Heart left ventricle (tissue), 16 donors: Measurements from ENCODE around the gene ZNF367. TPM values are rescaled to one million over a fixed set of nuclear protein-coding genes. Genes with fewer than 3 reads are reported as not detected.

Experiments
- ATAC-seq, 4 donors: fragments of 200-7000 bp; cut with Tn5 transposase; one replicate each; pipeline ENCODE4 v1.9.1; 2020 to 2022; ENCODE audit warnings: moderate library complexity in 4 of 4, mild to moderate bottlenecking in 3 of 4, moderate number of reproducible peaks in 1 of 4
- DNase-seq, 5 donors: peaks; one replicate each; pipeline ENCODE4 v3.0.0-alpha.2; 2020
- H3K27ac ChIP-seq, 12 donors: fragments of 200-600 bp; sonication (generic) in 4 of 12; one replicate each; pipeline versions ENCODE4 v1.5.0 to v1.8.0; 2016 to 2022; ENCODE audit warnings: mild to moderate bottlenecking in 2 of 12
- H3K27me3 ChIP-seq, 9 donors: fragments of 200-600 bp; sonication (generic) in 2 of 9; one replicate each; pipeline versions ENCODE4 v1.5.1 to v1.8.0; 2016 to 2022; ENCODE audit warnings: mild to moderate bottlenecking in 3 of 9
- H3K36me3 ChIP-seq, 9 donors: fragments of 200-600 bp; sonication (generic) in 2 of 9; one replicate each; pipeline versions ENCODE4 v1.5.0 to v1.8.0; 2018 to 2022; ENCODE audit warnings: mild to moderate bottlenecking in 2 of 9
- H3K4me1 ChIP-seq, 12 donors: fragments of 200-600 bp; sonication (generic) in 4 of 12; one replicate each; pipeline versions ENCODE4 v1.5.0 to v1.8.0; 2016 to 2022; ENCODE audit warnings: mild to moderate bottlenecking in 3 of 12
- H3K4me3 ChIP-seq, 12 donors: fragments of 200-600 bp; sonication (generic) in 4 of 12; one replicate each; pipeline versions ENCODE4 v1.5.0 to v1.8.0; 2017 to 2022; ENCODE audit warnings: mild to moderate bottlenecking in 9 of 12, moderate library complexity in 4 of 12
- H3K9me3 ChIP-seq, 12 donors: fragments of 200-600 bp; sonication (generic) in 4 of 12; one replicate each; pipeline versions ENCODE4 v1.5.0 to v1.8.0; 2016 to 2022; ENCODE audit warnings: mild to moderate bottlenecking in 1 of 12
- POLR2A ChIP-seq, 2 donors: fragments of 450-650 bp; IDR thresholded peaks; one replicate each; pipeline ENCODE4 v1.6.1; 2017; ENCODE audit warnings: antibody characterized with exemption in 2 of 2, mild to moderate bottlenecking in 2 of 2, moderate library complexity in 2 of 2
- WGBS, 4 donors: extraction: QIAGEN DNeasy Blood & Tissue Kit in 2 of 4; methylation state at CpG; one replicate each; pipeline versions ENCODE4 v1.1.5 to v1.1.7; 2013 to 2018; 5-methylcytosine and 5-hydroxymethylcytosine counted together
- intact Hi-C, 10 donors: fragments of 100-400 bp; cut with DNase I; formaldehyde crosslinking; loops; one replicate each; pipeline versions ENCODE4 v1.11.1 to v1.14.2; 2022
- polyA plus RNA-seq, 2 donors: library from polyadenylated mRNA; stranded (reverse); fragments of 200-250 nt; gene quantifications; one replicate each; pipeline ENCODE4 v1.2.3, GENCODE V29; 2013
- total RNA-seq, 9 donors: library from RNA; depleted of rRNA in 2 of 9; stranded (reverse); fragments of >200 nt in 2 of 9; fragmentation: NEBNext Ultra II Directional in 3 of 9; extraction: Animal tissue kit (Norgen Biotek cat#: 25700) in 3 of 9; gene quantifications; one replicate each; pipeline versions ENCODE4 v1.1.0 to v1.2.4, GENCODE V29; 2016 to 2023
- TF ChIP-seq, protein P1 (sequence below), 12 donors: fragments of 200-600 bp; sonication (generic) in 4 of 12; IDR thresholded peaks; one replicate each; pipeline versions ENCODE4 v1.5.0 to v1.8.0; 2018 to 2022; ENCODE audit warnings: antibody characterized with exemption in 12 of 12, mild to moderate bottlenecking in 5 of 12
- donor health status: ischemic (EF 13 %, LVEDD 7.1; RV severe dilation, severe dysfunction).
- donor health status: healthy with polysubstance abuse.
- donor health status: DM: no; HTN: yes; CAD: no.
- donor health status: DM: no; HTN: no; CAD: no.
- donor health status: ischemic (EF 25% LVEDD 6.9; RV normal size, moderate dysfunction).
- donor health status: ischemic (EF 25% LVEDD 5.7; RV mildly dilated, moderate dysfunction).
- donor health status: healthy.
- donor health status: DM: yes; HTN: yes; CAD: no.
- donor health status: ischemic (EF 35%, LVEDD 5.7; RV mildly dilated, moderate dysfunction).
- donor health status: nonischemic (EF 11% LVEDD 7.7; RV severe dilation, severe dysfunction).
- donor health status: DM: yes; HTN: yes; CAD: no.
- donor health status: PGD.
- donor health status: ischemic (EF 29% LVEDD 5.4; RV normal size, mild dysfunction).
- donor health status: nonischemic (EF 23%, LVEDD 6.1; RV moderate dilation, normal function).

Gene ZNF367
- total and polyA plus RNA-seq, 11 donors: 0.91 to 5.9 (median 3.2) TPM

DNA sequence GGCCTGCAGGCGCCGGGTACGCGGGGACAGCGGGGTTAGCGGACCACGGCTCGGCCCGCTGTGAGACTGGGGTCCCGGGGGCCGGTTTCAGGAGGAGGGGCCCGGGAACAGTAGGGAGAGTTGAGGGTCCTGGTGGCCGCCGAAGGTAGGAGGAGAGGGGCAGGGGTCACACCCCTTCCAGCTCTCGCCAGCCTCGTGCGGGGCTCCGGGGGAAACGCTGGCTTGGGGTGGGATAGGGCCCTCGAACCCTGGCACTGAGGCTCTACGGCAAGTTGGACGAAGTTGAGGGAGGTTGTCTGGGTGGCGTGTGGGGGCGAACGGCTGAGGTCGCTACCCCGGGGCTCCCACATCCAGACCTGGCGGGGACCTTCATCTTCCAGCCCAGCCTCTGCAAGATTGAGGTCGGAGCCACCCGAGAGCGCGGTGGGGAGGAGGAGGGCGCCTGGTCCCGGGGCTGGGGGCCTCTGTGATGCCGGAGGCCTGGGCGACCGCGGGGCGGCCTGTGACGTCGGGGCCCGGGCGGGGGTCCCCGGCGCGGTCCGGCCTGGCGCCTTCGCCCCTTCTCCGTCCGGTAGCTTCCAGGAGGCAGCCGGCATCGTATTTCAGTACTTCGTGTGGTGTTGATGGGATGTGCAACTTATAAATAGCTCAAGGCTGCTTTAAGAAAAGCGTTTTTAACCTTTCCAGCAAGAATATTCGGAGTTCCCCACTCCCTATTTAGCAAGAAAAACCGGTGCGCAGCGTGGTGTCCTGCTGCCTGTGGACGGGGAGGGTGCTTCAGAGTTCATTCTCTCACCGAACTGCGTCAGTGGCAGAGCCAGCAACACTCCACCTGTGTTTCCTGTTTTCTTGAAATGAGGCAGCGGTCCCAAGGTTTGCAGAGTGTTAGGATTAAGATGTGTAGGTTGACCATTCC lies 32.7 kb upstream of the ZNF367 start:
- H3K9me3 ChIP-seq: no peaks in the 10 kb centered on the region
- TF ChIP-seq POLR2A (IDR thresholded peaks at IDR 0.05): no peak
- TF ChIP-seq, protein P1, sequence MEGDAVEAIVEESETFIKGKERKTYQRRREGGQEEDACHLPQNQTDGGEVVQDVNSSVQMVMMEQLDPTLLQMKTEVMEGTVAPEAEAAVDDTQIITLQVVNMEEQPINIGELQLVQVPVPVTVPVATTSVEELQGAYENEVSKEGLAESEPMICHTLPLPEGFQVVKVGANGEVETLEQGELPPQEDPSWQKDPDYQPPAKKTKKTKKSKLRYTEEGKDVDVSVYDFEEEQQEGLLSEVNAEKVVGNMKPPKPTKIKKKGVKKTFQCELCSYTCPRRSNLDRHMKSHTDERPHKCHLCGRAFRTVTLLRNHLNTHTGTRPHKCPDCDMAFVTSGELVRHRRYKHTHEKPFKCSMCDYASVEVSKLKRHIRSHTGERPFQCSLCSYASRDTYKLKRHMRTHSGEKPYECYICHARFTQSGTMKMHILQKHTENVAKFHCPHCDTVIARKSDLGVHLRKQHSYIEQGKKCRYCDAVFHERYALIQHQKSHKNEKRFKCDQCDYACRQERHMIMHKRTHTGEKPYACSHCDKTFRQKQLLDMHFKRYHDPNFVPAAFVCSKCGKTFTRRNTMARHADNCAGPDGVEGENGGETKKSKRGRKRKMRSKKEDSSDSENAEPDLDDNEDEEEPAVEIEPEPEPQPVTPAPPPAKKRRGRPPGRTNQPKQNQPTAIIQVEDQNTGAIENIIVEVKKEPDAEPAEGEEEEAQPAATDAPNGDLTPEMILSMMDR (IDR thresholded peaks at IDR 0.05): no peak
- H3K4me1 ChIP-seq: peaks cover 0 to 30% (median 13%) of the 10 kb centered on the region in 12 donors
- intact Hi-C loops: loop anchor here (1.0 to 10.0 kb wide), 16 partner anchors 31 to 214 kb away; partner anchors contain the start of genes CDC14B (in 4 of the 10), ZNF367 (in 4 of the 10), PRXL2C (in 1 of the 10) and SLC35D2 (in 1 of the 10)
- DNase-seq: peak in 4 of 5 donors; percentile 21 to 64 (median 26)
- H3K27ac ChIP-seq: peak overlapping the region; percentile 52 to 93 (median 82)
- no peak for ATAC-seq
- H3K36me3 ChIP-seq: no peaks in the 10 kb centered on the region
- WGBS, 4 donors: 1 to 2% (median 1%) methylated on average over 25 to 63 of the region's 63 CpGs
- H3K4me3 ChIP-seq: peak overlapping the region; percentile 53 to 95 (median 82)
- peaks cover 0 to 8% (median 0%) of the 10 kb centered on the region in 9 donors for H3K27me3 ChIP-seq

DNA sequence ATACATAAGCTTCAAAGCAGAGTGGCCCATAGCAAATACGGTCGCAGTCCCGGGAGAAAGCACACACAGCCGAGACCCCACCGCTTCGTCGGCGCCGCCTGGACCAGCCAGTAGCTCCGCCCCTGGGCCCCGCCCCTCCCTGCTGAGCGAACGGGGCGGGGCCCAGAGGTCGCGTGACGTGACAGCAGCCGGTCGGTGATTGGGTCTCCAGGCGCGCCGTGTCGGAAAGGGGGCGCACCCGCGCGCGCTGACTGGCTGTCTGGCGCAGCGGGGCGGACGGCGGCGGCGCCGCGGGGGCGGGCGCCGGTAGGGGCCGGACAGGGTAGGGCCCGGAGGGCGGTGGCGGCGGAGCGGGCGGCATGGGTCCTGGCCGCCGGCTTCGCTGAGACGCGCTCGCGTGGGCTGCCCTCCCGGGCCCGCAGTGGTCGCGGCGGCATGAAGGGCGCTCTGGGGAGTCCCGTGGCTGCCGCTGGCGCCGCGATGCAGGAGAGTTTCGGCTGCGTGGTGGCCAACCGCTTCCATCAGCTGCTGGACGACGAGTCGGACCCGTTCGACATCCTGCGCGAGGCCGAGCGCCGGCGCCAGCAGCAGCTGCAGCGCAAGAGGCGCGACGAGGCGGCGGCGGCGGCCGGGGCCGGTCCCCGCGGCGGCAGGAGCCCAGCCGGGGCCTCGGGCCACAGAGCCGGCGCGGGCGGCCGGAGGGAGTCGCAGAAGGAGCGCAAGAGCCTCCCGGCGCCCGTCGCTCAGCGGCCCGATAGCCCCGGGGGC lies 31.9 kb upstream of the ZNF367 start, which contains the start of gene HABP4:
Gene HABP4, plus strand, starts transcription at position 325 of the 768 bp plus-strand sequence. Its CDS starts 111 bp downstream, at position 436.
- WGBS, 4 donors: 0% methylated on average over 39 to 108 of the region's 108 CpGs
- Histone ChIP-seq H3K36me3 (no peaks in the 10 kb centered on the region), H3K27me3 (peaks cover 0 to 8% (median 0%) of the 10 kb centered on the region in 9 donors), H3K27ac (peak within 1 kb of the TSS; percentile 52 to 93 (median 82)), H3K9me3 (no peaks in the 10 kb centered on the region), H3K4me1 (peaks cover 0 to 30% (median 13%) of the 10 kb centered on the region in 12 donors), H3K4me3 (peak within 1 kb of the TSS; percentile 53 to 95 (median 82))
- intact Hi-C loops: loop anchor here (1.0 to 10.0 kb wide), 18 partner anchors 30 to 217 kb away; partner anchors contain the start of genes ZNF367 (in 5 of the 10), CDC14B (in 4 of the 10), PRXL2C (in 1 of the 10) and SLC35D2 (in 1 of the 10)
- ATAC-seq (peak; percentile 99 to 100 (median 99)), DNase-seq (peak; percentile 97 to 99 (median 98))
- peak; percentile 82 to 92 for TF ChIP-seq POLR2A (IDR thresholded peaks at IDR 0.05)
- TF ChIP-seq, protein P1 (IDR thresholded peaks at IDR 0.05): peak in 5 of 12 donors; percentile 7 to 36 (median 14)

DNA sequence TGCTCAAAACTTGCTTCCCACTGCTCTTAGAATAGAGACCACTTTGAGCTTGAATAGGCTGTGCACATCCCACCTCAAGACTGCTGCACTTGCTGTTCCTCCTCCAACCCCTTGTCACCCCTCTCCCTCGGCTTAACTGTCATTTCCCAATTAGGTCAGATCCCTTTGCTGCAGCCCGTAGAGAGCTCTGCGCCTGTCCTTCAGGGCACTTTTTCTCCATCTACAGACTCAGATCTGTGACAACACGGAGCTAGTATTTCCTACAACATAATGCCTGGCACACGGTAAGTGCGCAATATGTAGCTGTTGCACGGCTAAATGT lies 31.3 kb upstream of the ZNF367 start:
- ATAC-seq (peak; percentile 13 to 53 (median 20)), DNase-seq (no peak)
- H3K9me3 ChIP-seq: no peaks in the 10 kb centered on the region
- intact Hi-C loops: loop anchor here in 4 of 10 donors (2.0 to 10.0 kb wide), 4 partner anchors 31 to 218 kb away; partner anchors contain the start of gene ZNF367 (in 1 of the 4)
- WGBS, 4 donors: 0 to 1% (median 1%) methylated on average over 7 of the region's 7 CpGs
- H3K4me1 ChIP-seq: peaks cover 0 to 30% (median 13%) of the 10 kb centered on the region in 12 donors
- TF ChIP-seq, protein P1 (IDR thresholded peaks at IDR 0.05): no peak
- H3K27me3 ChIP-seq: peaks cover 0 to 8% (median 0%) of the 10 kb centered on the region in 9 donors
- H3K4me3 ChIP-seq: peak overlapping the region; percentile 19 to 95 (median 82)
- no peaks in the 10 kb centered on the region for H3K36me3 ChIP-seq
- H3K27ac ChIP-seq: peak overlapping the region in 11 of 12 donors; percentile 46 to 93 (median 74)
